GM12801 (cell line): Measurements from ENCODE around the gene KRTAP2-3.
"Not testable (repeated sequence)": the region's sequence is repeated elsewhere in the genome, so short reads cannot be mapped to it uniquely, and the experiment has no call there.

Experiments
- CTCF ChIP-seq: IDR thresholded peaks from one replicate; pipeline ENCODE4 v1.5.1; 2011; ENCODE audit warnings: control low read depth; ENCODE audit not compliant: insufficient read length; ENCODE audit errors: extremely low read depth

The KRTAP2-3 gene, protein sequence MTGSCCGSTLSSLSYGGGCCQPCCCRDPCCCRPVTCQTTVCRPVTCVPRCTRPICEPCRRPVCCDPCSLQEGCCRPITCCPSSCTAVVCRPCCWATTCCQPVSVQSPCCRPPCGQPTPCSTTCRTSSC

DNA sequence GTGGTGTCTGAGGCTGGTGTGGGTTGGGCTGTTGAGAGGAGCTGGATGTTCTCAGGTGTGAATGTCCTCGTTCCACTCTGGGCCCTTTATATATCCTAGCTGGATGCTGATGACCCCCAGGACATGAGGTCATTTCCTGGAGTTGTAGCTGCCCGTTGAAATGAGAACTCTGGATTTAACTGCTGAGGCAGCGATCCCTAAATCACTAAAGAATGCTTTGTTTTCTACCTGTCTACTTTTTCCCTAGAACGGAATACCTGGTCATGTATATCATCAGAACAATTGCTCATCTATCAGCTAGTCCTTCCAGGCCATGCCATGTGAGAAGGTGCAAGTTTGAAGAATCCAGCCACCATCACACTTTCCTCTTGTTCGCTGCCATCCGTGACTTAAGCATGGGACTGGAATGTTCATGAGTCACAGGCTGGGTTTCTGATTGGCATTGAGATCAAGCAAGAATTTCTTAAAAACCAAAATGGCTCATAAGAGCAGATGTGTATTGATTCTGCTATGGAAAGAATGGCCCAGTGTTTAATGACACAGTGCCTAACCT is at the start of gene KRTAP2-3:
KRTAP2-3 (minus strand) TSS at position 63 of the 553 bp plus-strand sequence. CDS start 64 bp downstream, outside the sequence.
- no peak for TF ChIP-seq CTCF

DNA sequence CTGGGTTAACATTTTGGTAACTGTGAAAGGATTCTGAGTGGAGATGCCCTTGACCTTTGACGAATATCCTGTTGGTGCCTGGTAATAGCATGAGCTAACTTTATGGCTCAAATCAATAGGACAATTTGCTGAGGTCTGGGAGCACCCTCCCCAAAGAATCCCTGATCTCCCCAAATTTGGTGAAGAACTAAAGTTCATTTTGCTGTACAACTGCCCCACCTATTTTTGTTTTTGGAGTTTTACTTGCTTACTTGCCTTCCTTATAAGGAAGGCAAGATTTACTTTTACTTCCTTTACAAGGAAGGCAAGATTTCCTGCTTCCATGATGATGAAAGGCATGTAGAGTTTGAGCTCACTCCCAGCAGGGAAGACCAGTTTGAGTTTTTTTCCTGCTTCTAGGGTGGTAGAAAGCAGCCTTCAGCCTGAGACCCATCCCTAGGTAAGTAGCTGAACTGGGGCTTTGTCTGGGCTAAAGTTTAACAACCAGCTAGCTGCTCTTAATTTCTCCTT is 48.1 kb upstream of the KRTAP2-3 start:
- no peak for TF ChIP-seq CTCF

GRCh38 chr17:41105347-41105746 is 45.4 kb upstream of the KRTAP2-3 start, which contains the start of gene KRTAP4-9:
Gene KRTAP4-9 (plus strand): TSS chr17:41105389. CDS start chr17:41105389, 0 bp downstream.
- not testable (repeated sequence) for TF ChIP-seq CTCF

- no peak for TF ChIP-seq CTCF
Measured at GRCh38 chr17:41103896-41104295, 44.0 kb upstream of the KRTAP2-3 start.

GRCh38 chr17:41101586-41102259 is 41.8 kb upstream of the KRTAP2-3 start, which contains the start of gene KRTAP4-16:
Gene KRTAP4-16 (minus strand): TSS chr17:41102209. CDS start chr17:41102209, 0 bp downstream.
- TF ChIP-seq CTCF: no peak

DNA sequence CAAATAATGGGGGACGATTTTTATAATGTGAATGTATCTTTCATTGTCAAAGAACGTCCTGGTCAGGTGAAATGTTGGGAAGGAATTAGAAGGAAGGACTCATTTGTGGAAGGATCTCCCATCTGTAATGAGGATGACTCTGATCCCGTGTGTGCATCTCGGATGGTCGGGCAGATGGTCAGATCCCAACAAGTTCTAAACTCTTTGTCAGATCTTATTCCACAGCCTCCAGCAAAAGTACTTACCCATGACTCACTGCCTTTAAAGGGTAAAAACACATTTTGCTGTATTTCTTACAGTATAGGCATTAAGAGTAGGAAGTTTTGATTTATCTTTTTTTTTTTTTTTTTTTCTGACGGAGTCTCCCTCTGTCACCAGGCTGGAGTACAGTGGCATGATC is 38.6 kb upstream of the KRTAP2-3 start:
- no peak for TF ChIP-seq CTCF

DNA sequence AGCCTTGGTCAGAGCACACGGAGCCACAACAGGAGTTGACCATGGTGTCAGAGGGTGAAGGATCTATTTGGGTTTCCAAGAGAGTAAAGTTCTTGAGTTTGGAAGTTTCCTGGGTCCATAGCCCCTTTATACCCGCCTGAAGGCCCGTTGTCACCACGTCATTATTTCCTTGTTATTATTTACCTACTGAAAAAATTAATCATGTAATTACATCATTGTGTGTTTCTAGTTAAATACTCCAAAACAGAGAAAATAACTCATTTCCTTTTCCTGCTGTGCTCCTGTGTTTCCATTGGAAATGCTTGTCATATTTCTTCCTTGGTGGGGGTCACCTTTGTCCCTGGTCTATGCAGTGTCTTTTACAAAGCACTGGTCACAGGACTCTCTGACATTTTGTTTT is 38.1 kb upstream of the KRTAP2-3 start, which contains the start of gene KRTAP4-8:
KRTAP4-8 (minus strand) TSS at position 101 of the 400 bp plus-strand sequence; CDS start at position 43, 58 bp downstream.
- TF ChIP-seq CTCF: no peak
